Common myeloid progenitor, CD34-positive (primary cell): ENCODE measurements around the gene OPCML.

Experiments
- CTCF ChIA-PET: fragments of 350-600 bp; sonication (Branson Sonifier 250); formaldehyde crosslinking; loops from one replicate; lab custom pipeline; 2021; ENCODE audit warnings: antibody characterized with exemption; lab: Charles Lee
- POLR2A ChIA-PET: fragments of 350-600 bp; sonication (Branson Sonifier 250); formaldehyde crosslinking; loops from one replicate; lab custom pipeline; 2021; ENCODE audit warnings: antibody characterized with exemption; lab: Charles Lee
- DNase-seq, 3 donors: peaks; one replicate each; pipeline versions ENCODE4 v3.0.0 to v3.0.0-alpha.2; 2013
- H3K27ac ChIP-seq, 2 experiments: 1 replicate in 1 of 2; 2 replicates in 1 of 2; pipeline ENCODE4 v1.7.0; 2013; ENCODE audit warnings: inconsistent platforms in 2 of 2, low read length in 2 of 2, mild to moderate bottlenecking in 2 of 2, low read depth in 1 of 2, moderate library complexity in 1 of 2; ENCODE audit not compliant: severe bottlenecking in 2 of 2, insufficient read depth in 1 of 2, poor library complexity in 1 of 2
- H3K27me3 ChIP-seq, 5 experiments: replicated peaks in 2 of 5; 1 replicate in 3 of 5; 2 replicates in 2 of 5; pipeline versions ENCODE4 v1.6.1 to v1.7.0; 2013; ENCODE audit warnings: low read length in 4 of 5, mild to moderate bottlenecking in 2 of 5, moderate library complexity in 2 of 5, inconsistent platforms in 1 of 5; ENCODE audit not compliant: insufficient read depth in 5 of 5, control insufficient read depth in 4 of 5
- H3K36me3 ChIP-seq, 4 experiments: 1 replicate in 2 of 4; 2 replicates in 2 of 4; pipeline versions ENCODE4 v1.6.1 to v1.7.0; 2013; ENCODE audit warnings: low read length in 3 of 4, control low read depth in 1 of 4, mild to moderate bottlenecking in 1 of 4; ENCODE audit not compliant: control insufficient read depth in 4 of 4, insufficient read depth in 4 of 4
- H3K4me1 ChIP-seq, 4 experiments: 1 replicate in 3 of 4; 2 replicates in 1 of 4; pipeline versions ENCODE4 v1.6.1 to v1.7.1; 2013; ENCODE audit warnings: low read length in 3 of 4, mild to moderate bottlenecking in 3 of 4, control low read depth in 1 of 4, inconsistent platforms in 1 of 4, moderate library complexity in 1 of 4; ENCODE audit not compliant: control insufficient read depth in 4 of 4, insufficient read depth in 4 of 4; ENCODE audit errors: control extremely low read depth in 1 of 4
- H3K4me3 ChIP-seq, 7 experiments: 1 replicate in 4 of 7; 2 replicates in 3 of 7; pipeline versions ENCODE4 v1.5.1 to v1.7.0; 2013; ENCODE audit warnings: mild to moderate bottlenecking in 7 of 7, low read length in 6 of 7, moderate library complexity in 6 of 7, inconsistent platforms in 2 of 7, low read depth in 2 of 7, control low read depth in 1 of 7; ENCODE audit not compliant: insufficient read depth in 4 of 7, control insufficient read depth in 1 of 7; ENCODE audit errors: extremely low read depth in 1 of 7
- H3K9me3 ChIP-seq, 5 experiments: 1 replicate in 4 of 5; 2 replicates in 1 of 5; pipeline versions ENCODE4 v1.6.1 to v1.7.1; 2013; ENCODE audit warnings: low read length in 4 of 5, mild to moderate bottlenecking in 2 of 5, inconsistent platforms in 1 of 5, low read depth in 1 of 5, moderate library complexity in 1 of 5; ENCODE audit not compliant: control insufficient read depth in 4 of 5, insufficient read depth in 2 of 5; ENCODE audit errors: control extremely low read depth in 1 of 5
- WGBS: methylation state at CpG from one replicate; pipeline ENCODE4 v1.1.5; 2013; ENCODE audit not compliant: insufficient coverage; 5-methylcytosine and 5-hydroxymethylcytosine counted together

The OPCML gene

GRCh38 chr11:132427611-132428010 lies 1104.7 kb downstream of the OPCML start:
- WGBS, result 91% methylated on average over 6 of the region's 6 CpGs
- DNase-seq, result no peak
- Histone ChIP-seq H3K9me3 (no peaks in the 10 kb centered on the region), H3K4me1 (no peaks in the 10 kb centered on the region), H3K36me3 (no peaks in the 10 kb centered on the region), H3K4me3 (no peak overlapping the region), H3K27ac (no peak overlapping the region), H3K27me3 (peaks cover 0 to 5% (median 0%) of the 10 kb centered on the region in 5 experiments)
- ChIA-PET POLR2A (no interaction called here), CTCF (no interaction called here)

DNA sequence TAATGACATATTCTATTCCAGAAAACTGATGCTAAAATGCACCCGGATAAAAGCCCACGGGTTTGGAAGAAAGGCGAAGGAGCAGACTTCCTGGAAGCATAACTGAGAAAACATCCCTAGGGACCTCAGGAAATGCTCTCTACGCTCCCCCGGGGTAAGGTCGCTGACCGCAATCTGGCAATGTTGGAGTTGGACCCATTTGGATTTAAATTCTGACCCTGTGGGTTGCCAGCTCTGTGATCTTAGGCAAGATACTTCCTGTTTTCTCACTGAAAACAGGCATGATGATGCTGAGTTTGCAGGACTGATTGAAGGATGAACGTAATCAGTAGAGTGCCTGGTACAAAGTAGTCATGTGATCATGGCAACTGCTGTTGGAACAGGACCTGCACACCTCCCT lies 1107.9 kb downstream of the OPCML start:
- Histone ChIP-seq H3K4me3 (no peak overlapping the region), H3K27ac (no peak overlapping the region), H3K36me3 (no peaks in the 10 kb centered on the region), H3K9me3 (no peaks in the 10 kb centered on the region), H3K27me3 (peaks cover 0 to 2% (median 0%) of the 10 kb centered on the region in 5 experiments), H3K4me1 (no peaks in the 10 kb centered on the region)
- no peak for DNase-seq
- ChIA-PET POLR2A (no interaction called here), CTCF (no interaction called here)
- 56% methylated on average over 8 of the region's 8 CpGs for WGBS

GRCh38 chr11:132423266-132423665 lies 1109.0 kb downstream of the OPCML start:
- H3K27ac ChIP-seq, result no peak overlapping the region
- H3K27me3 ChIP-seq, result no peaks in the 10 kb centered on the region
- ChIA-PET POLR2A (no interaction called here), CTCF (interaction anchor here (0.6 kb wide), 1 partner anchor 1286 kb away, joined by 3 read pairs; no protein-coding TSS in a partner anchor)
- no peaks in the 10 kb centered on the region for H3K36me3 ChIP-seq
- H3K4me1 ChIP-seq, result no peaks in the 10 kb centered on the region
- WGBS, result 96% methylated on average over 4 of the region's 4 CpGs
- H3K9me3 ChIP-seq, result no peaks in the 10 kb centered on the region
- H3K4me3 ChIP-seq, result no peak overlapping the region
- DNase-seq, result no peak

GRCh38 chr11:132422722-132423121 lies 1109.6 kb downstream of the OPCML start:
- H3K4me1 ChIP-seq, result no peaks in the 10 kb centered on the region
- ChIA-PET CTCF (no interaction called here), POLR2A (no interaction called here)
- no peak for DNase-seq
- no peaks in the 10 kb centered on the region for H3K36me3 ChIP-seq
- WGBS, result 93% methylated on average over 3 of the region's 5 CpGs
- no peak overlapping the region for H3K27ac ChIP-seq
- H3K9me3 ChIP-seq, result no peaks in the 10 kb centered on the region
- H3K27me3 ChIP-seq, result no peaks in the 10 kb centered on the region
- no peak overlapping the region for H3K4me3 ChIP-seq

DNA sequence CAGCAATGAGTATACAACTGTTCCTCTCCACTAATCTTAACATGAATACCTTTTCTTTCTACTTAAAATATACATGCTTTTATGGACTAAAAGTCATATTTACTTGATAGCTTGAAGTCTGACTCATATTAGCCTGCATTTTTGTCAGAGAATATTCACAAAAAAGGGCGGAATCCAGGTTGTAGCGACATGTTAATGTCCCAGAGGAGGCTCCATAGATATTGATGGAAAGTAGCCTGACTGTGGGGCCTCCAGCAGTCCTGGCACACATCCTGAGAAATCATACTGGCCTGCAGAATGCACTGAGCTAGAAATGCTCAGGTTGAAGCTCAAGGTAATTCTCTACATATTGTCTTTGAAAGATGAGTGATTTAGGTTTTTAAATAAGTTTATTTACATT lies 1110.7 kb downstream of the OPCML start:
- Histone ChIP-seq H3K27me3 (no peaks in the 10 kb centered on the region), H3K36me3 (no peaks in the 10 kb centered on the region), H3K27ac (no peak overlapping the region), H3K4me3 (no peak overlapping the region), H3K4me1 (no peaks in the 10 kb centered on the region), H3K9me3 (no peaks in the 10 kb centered on the region)
- ChIA-PET CTCF (no interaction called here), POLR2A (no interaction called here)
- no peak for DNase-seq
- WGBS, result 95% methylated on average over 2 of the region's 2 CpGs

GRCh38 chr11:132414451-132414850 lies 1117.8 kb downstream of the OPCML start:
- no peaks in the 10 kb centered on the region for H3K4me1 ChIP-seq
- no peak overlapping the region for H3K27ac ChIP-seq
- H3K36me3 ChIP-seq, result no peaks in the 10 kb centered on the region
- no peaks in the 10 kb centered on the region for H3K9me3 ChIP-seq
- no peak for DNase-seq
- ChIA-PET POLR2A (no interaction called here), CTCF (no interaction called here)
- 83% methylated on average over 4 of the region's 6 CpGs for WGBS
- no peaks in the 10 kb centered on the region for H3K27me3 ChIP-seq
- H3K4me3 ChIP-seq, result no peak overlapping the region

- H3K9me3 ChIP-seq, result no peaks in the 10 kb centered on the region
- H3K4me1 ChIP-seq, result no peaks in the 10 kb centered on the region
- H3K4me3 ChIP-seq, result no peak overlapping the region
- WGBS, result 100% methylated on average over 2 of the region's 2 CpGs
- H3K36me3 ChIP-seq, result no peaks in the 10 kb centered on the region
- CTCF ChIA-PET, result no interaction called here
- POLR2A ChIA-PET, result no interaction called here
- H3K27ac ChIP-seq, result no peak overlapping the region
- no peak for DNase-seq
- H3K27me3 ChIP-seq, result no peaks in the 10 kb centered on the region
Measured at GRCh38 chr11:132410383-132410782, 1121.9 kb downstream of the OPCML start.
